Spleen (tissue), 11 donors: Measurements from ENCODE around the gene DIP2C. TPM values are rescaled to one million over a fixed set of nuclear protein-coding genes. Genes with fewer than 3 reads are reported as not detected.

ENCODE experiments used
- DNase-seq: peaks from one replicate; pipeline ENCODE4 v3.0.0-alpha.2; 2020
- H3K27ac ChIP-seq, 8 donors: fragments of 200-600 bp; sonication (generic) in 7 of 8; 1 replicate in 4 of 8; 2 replicates in 4 of 8; pipeline versions ENCODE4 v1.5.0 to v1.8.0; 2016 to 2021; ENCODE audit warnings: inconsistent platforms in 4 of 8, mild to moderate bottlenecking in 4 of 8, moderate library complexity in 1 of 8
- H3K27me3 ChIP-seq, 7 donors: fragments of 200-600 bp; sonication (generic) in 6 of 7; replicated peaks in 1 of 7; 1 replicate in 4 of 7; 2 replicates in 3 of 7; pipeline versions ENCODE4 v1.5.0 to v1.8.0; 2016 to 2021; ENCODE audit warnings: inconsistent platforms in 3 of 7, mild to moderate bottlenecking in 1 of 7
- H3K36me3 ChIP-seq, 6 donors: fragments of 200-600 bp; sonication (generic) in 5 of 6; 1 replicate in 4 of 6; 2 replicates in 2 of 6; pipeline versions ENCODE4 v1.5.0 to v1.8.0; 2016 to 2021; ENCODE audit warnings: inconsistent platforms in 2 of 6
- H3K4me1 ChIP-seq, 6 donors: fragments of 200-600 bp; sonication (generic) in 5 of 6; 1 replicate in 3 of 6; 2 replicates in 3 of 6; pipeline versions ENCODE4 v1.5.0 to v1.8.0; 2016 to 2021; ENCODE audit warnings: inconsistent platforms in 3 of 6
- H3K4me3 ChIP-seq, 8 donors: fragments of 200-600 bp; sonication (generic) in 7 of 8; 1 replicate in 4 of 8; 2 replicates in 4 of 8; pipeline versions ENCODE4 v1.5.0 to v1.8.0; 2016 to 2021; ENCODE audit warnings: inconsistent platforms in 4 of 8, mild to moderate bottlenecking in 4 of 8, moderate library complexity in 2 of 8
- H3K9me3 ChIP-seq, 8 donors: fragments of 200-600 bp; sonication (generic) in 7 of 8; 1 replicate in 4 of 8; 2 replicates in 4 of 8; pipeline versions ENCODE4 v1.5.0 to v1.8.0; 2016 to 2021; ENCODE audit warnings: inconsistent platforms in 4 of 8
- POLR2A ChIP-seq, 3 donors: fragments of 450-650 bp; IDR thresholded peaks; one replicate each; pipeline ENCODE4 v1.5.1; 2017; ENCODE audit warnings: antibody characterized with exemption in 3 of 3, mild to moderate bottlenecking in 1 of 3
- POLR2AphosphoS5 ChIP-seq, 3 donors: sonication (generic); formaldehyde crosslinking; IDR thresholded peaks; one replicate each; pipeline ENCODE4 v1.5.1; 2017; ENCODE audit warnings: antibody characterized with exemption in 3 of 3
- WGBS, 5 donors: extraction: QIAGEN DNeasy Blood & Tissue Kit in 3 of 5; methylation state at CpG; one replicate each; pipeline versions ENCODE4 v1.1.5 to v1.1.7; 2013 to 2018; 5-methylcytosine and 5-hydroxymethylcytosine counted together
- intact Hi-C: fragments of 100-400 bp; cut with DNase I; formaldehyde crosslinking; loops from one replicate; pipeline ENCODE4 v1.15.0; 2023; ENCODE audit warnings: low total_unique reads
- polyA plus RNA-seq, 3 donors: library from polyadenylated mRNA; stranded (reverse); fragments of 200-250 nt; gene quantifications; one replicate each; pipeline ENCODE4 v1.2.1, GENCODE V29; 2013
- total RNA-seq, 7 donors: library from RNA; depleted of rRNA in 3 of 7; stranded (reverse); fragments of >200 nt in 3 of 7; fragmentation: NEBNext Ultra II Directional in 4 of 7; extraction: Animal tissue kit (Norgen Biotek cat#: 25700) in 4 of 7; gene quantifications; one replicate each; pipeline versions ENCODE4 v1.1.0 to v1.2.1, GENCODE V29; 2016 to 2021
- TF ChIP-seq, protein P1 (sequence below), 11 experiments: fragments of 200-600 bp in 7 of 11; fragments of 450-650 bp in 4 of 11; sonication (generic) in 4 of 11; IDR thresholded peaks in 8 of 11; conservative IDR thresholded peaks in 3 of 11; 1 replicate in 7 of 11; 2 replicates in 4 of 11; pipeline versions ENCODE4 v1.4.0 to v1.8.0; 2016 to 2021; ENCODE audit warnings: antibody characterized with exemption in 11 of 11, inconsistent platforms in 4 of 11, mild to moderate bottlenecking in 1 of 11
- donor health status: healthy with polysubstance abuse.
- donor health status: DM: no; HTN: no; CAD: no; lungs with moderate emphysema.
- donor health status: DM: no; HTN: no; CAD: no.
- donor health status: Bipolar disorder and iron deficiency.
- donor health status: healthy.
- donor health status: DM: no; HTN: no; CAD: no.
- donor health status: DM: yes; HTN: yes; CAD: no.

Gene DIP2C
- total and polyA plus RNA-seq, 10 donors = 2.2 to 13.1 (median 9.0) TPM

DNA sequence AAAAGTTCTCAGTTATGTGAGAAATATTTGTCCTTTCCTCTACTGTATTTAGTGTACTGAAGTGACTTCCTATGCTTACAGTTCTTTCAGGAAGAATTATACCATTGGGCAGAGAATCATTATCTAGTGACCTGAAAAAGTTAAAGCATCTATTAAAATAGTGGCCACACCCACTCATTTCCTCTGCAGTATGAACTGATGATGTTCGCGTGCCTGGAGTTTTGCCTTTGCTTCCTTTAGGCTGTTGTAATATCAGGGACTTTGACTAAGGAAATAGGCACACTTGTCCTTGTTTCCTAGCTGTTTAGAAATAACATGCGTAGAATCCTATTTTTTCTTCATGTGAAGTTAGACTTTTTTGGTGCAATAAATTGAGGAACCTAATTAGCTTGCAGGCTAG, 453.6 kb downstream of the DIP2C start:
- H3K4me1 ChIP-seq = peaks cover 0 to 12% (median 7%) of the 10 kb centered on the region in 6 donors
- no peaks in the 10 kb centered on the region for H3K9me3 ChIP-seq
- no peak overlapping the region for H3K4me3 ChIP-seq
- intact Hi-C loops = no loop called here
- TF ChIP-seq POLR2AphosphoS5 (IDR thresholded peaks at IDR 0.05) (no peak), POLR2A (IDR thresholded peaks at IDR 0.05) (no peak)
- TF ChIP-seq, protein P1, sequence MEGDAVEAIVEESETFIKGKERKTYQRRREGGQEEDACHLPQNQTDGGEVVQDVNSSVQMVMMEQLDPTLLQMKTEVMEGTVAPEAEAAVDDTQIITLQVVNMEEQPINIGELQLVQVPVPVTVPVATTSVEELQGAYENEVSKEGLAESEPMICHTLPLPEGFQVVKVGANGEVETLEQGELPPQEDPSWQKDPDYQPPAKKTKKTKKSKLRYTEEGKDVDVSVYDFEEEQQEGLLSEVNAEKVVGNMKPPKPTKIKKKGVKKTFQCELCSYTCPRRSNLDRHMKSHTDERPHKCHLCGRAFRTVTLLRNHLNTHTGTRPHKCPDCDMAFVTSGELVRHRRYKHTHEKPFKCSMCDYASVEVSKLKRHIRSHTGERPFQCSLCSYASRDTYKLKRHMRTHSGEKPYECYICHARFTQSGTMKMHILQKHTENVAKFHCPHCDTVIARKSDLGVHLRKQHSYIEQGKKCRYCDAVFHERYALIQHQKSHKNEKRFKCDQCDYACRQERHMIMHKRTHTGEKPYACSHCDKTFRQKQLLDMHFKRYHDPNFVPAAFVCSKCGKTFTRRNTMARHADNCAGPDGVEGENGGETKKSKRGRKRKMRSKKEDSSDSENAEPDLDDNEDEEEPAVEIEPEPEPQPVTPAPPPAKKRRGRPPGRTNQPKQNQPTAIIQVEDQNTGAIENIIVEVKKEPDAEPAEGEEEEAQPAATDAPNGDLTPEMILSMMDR (IDR thresholded peaks at IDR 0.05 in 8 of 11, conservative IDR thresholded peaks at IDR 0.05 in 3 of 11) = no peak
- H3K27me3 ChIP-seq = no peaks in the 10 kb centered on the region
- H3K27ac ChIP-seq = no peak overlapping the region
- WGBS, 5 donors = 58 to 71% (median 61%) methylated on average over 3 of the region's 3 CpGs
- no peak for DNase-seq
- H3K36me3 ChIP-seq = peaks cover 0 to 67% (median 21%) of the 10 kb centered on the region in 6 donors

DNA sequence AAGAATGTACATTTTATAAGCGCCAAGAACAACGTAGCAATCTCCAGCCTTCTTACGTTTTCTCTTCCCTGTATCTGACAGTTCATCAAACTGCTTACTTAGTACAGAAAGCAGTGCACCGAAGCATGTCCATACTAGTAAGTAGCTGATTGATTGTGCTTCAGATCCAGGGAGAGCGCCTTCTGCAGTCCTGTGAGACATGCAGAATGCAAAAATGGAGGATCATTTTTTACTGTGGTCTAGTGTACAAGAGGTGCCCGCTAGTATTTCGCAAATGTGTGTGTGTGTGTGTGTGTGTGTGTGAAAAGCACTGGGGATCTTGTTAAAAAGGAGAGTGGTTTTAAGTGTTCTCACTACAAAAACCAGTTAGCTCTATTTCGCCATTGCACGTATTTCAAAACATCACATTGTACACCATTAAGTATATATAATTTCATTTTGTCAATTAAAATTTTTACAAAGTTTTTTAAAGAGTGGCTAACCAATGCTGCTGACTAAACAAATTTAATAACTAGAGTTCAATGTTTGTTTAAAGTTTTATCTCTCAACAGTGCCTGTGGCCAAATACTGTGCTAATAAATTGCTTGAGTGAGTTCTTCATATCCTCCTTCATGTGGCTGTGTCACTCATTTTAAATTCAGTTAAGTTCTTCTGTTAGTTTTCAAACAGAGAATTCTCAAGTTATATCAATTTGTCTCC, 454.6 kb downstream of the DIP2C start:
- Histone ChIP-seq H3K9me3 (no peaks in the 10 kb centered on the region), H3K4me3 (no peak overlapping the region), H3K27me3 (no peaks in the 10 kb centered on the region), H3K4me1 (peaks cover 0 to 12% (median 7%) of the 10 kb centered on the region in 6 donors), H3K27ac (no peak overlapping the region), H3K36me3 (peaks cover 0 to 57% (median 11%) of the 10 kb centered on the region in 6 donors)
- 78 to 94% (median 91%) methylated on average over 9 of the region's 9 CpGs for WGBS, 5 donors
- no peak for DNase-seq
- intact Hi-C loops = no loop called here
- TF ChIP-seq POLR2A (IDR thresholded peaks at IDR 0.05) (no peak), POLR2AphosphoS5 (IDR thresholded peaks at IDR 0.05) (no peak)
- TF ChIP-seq, protein P1 (IDR thresholded peaks at IDR 0.05 in 8 of 11, conservative IDR thresholded peaks at IDR 0.05 in 3 of 11) = no peak

DNA sequence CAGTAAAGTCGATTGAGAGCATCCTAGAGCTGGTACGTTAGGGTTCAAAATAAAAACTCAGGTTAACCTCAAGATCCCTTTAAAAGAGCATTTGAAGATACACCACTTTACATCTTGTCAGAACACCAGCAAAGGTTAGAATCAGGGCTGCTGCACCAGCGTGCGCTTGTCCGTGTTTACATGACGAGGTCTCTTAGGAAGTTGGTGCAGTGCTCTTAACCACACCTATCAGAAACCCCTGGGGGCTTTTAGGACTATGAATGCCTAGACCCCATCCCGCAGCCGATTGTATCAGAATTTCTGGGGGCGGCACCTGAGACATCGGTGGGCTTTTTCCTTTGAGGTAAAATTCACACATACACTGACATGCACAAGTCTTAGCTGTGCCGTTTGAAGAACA, 456.6 kb downstream of the DIP2C start:
- WGBS, 5 donors = 95 to 97% (median 96%) methylated on average over 11 of the region's 11 CpGs

DNA sequence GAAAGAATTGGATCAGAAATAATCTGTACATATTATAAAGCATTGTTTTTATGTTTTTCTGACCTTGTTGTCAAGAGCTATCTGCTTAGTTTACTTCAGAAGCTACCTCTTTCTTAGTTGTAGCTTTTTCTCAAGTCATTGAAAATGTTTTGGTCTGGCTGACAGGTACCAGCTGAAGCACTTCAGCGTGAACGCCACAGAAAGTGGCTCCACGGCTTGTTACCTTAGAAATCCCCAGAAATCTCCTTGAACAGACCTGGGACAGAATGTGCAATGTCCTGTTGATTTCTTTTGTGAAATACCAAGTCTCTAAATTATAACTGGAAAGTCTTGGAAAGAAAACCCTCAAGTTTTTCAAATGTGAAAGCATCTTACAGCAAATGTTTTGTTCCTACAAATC, 457.4 kb downstream of the DIP2C start:
- TF ChIP-seq, protein P1 (IDR thresholded peaks at IDR 0.05 in 8 of 11, conservative IDR thresholded peaks at IDR 0.05 in 3 of 11) = no peak
- TF ChIP-seq POLR2AphosphoS5 (IDR thresholded peaks at IDR 0.05) = no peak
- TF ChIP-seq POLR2A (IDR thresholded peaks at IDR 0.05) = no peak
- Histone ChIP-seq H3K27ac (no peak overlapping the region), H3K9me3 (no peaks in the 10 kb centered on the region), H3K27me3 (no peaks in the 10 kb centered on the region), H3K4me1 (peaks cover 0 to 12% (median 7%) of the 10 kb centered on the region in 6 donors), H3K4me3 (no peak overlapping the region), H3K36me3 (peaks cover 0 to 32% (median 3%) of the 10 kb centered on the region in 6 donors)
- 93 to 97% (median 94%) methylated on average over 3 of the region's 3 CpGs for WGBS, 5 donors
- intact Hi-C loops = no loop called here
- no peak for DNase-seq

More for the DNA sequence above, 456.6 kb downstream of the DIP2C start:
- Histone ChIP-seq H3K9me3 (no peaks in the 10 kb centered on the region), H3K4me3 (no peak overlapping the region), H3K4me1 (peaks cover 0 to 12% (median 7%) of the 10 kb centered on the region in 6 donors), H3K27ac (no peak overlapping the region), H3K27me3 (no peaks in the 10 kb centered on the region), H3K36me3 (peaks cover 0 to 40% (median 6%) of the 10 kb centered on the region in 6 donors)
- TF ChIP-seq POLR2A (IDR thresholded peaks at IDR 0.05) = no peak
- no peak for TF ChIP-seq POLR2AphosphoS5 (IDR thresholded peaks at IDR 0.05)
- TF ChIP-seq, protein P1 (IDR thresholded peaks at IDR 0.05 in 8 of 11, conservative IDR thresholded peaks at IDR 0.05 in 3 of 11) = no peak
- intact Hi-C loops = no loop called here
- DNase-seq = no peak
